GM13976 (cell line): ENCODE results near the gene PACRG.
"Not testable (repeated sequence)": the region's sequence is repeated elsewhere in the genome, so short reads cannot be mapped to it uniquely, and the experiment has no call there.

Experiments used
- DNase-seq: peaks from one replicate; pipeline ENCODE4 v3.0.0; 2012; ENCODE audit warnings: low spot score
- CTCF ChIP-seq: IDR thresholded peaks from 2 replicates; pipeline ENCODE4 v1.5.1; 2012; ENCODE audit warnings: borderline replicate concordance, mild to moderate bottlenecking; ENCODE audit not compliant: insufficient read depth; ENCODE audit errors: extremely low read depth, missing control alignments, control extremely low read depth
- in situ Hi-C: fragments of 300-500 bp; cut with MboI; formaldehyde crosslinking; loops from one replicate; pipeline ENCODE4 v1.12.0; 2022; ENCODE audit warnings: low sequenced_read_pairs, mixed read lengths, inconsistent platforms; ENCODE audit not compliant: unreplicated experiment

Gene PACRG

GRCh38 chr6:162973980-162974379 is 246.2 kb downstream of the PACRG start:
- in situ Hi-C loops: no loop called here
- DNase-seq: no peak
- TF ChIP-seq CTCF: no peak

- DNase-seq: no peak
- in situ Hi-C loops: no loop called here
- no peak for TF ChIP-seq CTCF
Observed at GRCh38 chr6:162974685-162975084, 246.9 kb downstream of the PACRG start.

- DNase-seq: no peak
- no peak for TF ChIP-seq CTCF
Observed at GRCh38 chr6:162976141-162976540, 248.4 kb downstream of the PACRG start.

GRCh38 chr6:162983234-162983633 is 255.5 kb downstream of the PACRG start:
- DNase-seq, in situ Hi-C loops: not testable (repeated sequence)

More at GRCh38 chr6:162976141-162976540, 248.4 kb downstream of the PACRG start:
- in situ Hi-C loops: no loop called here

- in situ Hi-C loops: no loop called here
- no peak for DNase-seq
- TF ChIP-seq CTCF: no peak
Observed at GRCh38 chr6:162998777-162999176, 271.0 kb downstream of the PACRG start.

- TF ChIP-seq CTCF: no peak
- in situ Hi-C loops: no loop called here
- no peak for DNase-seq
Observed at GRCh38 chr6:162999575-163000285, 272.0 kb downstream of the PACRG start.

GRCh38 chr6:163001330-163001729 is 273.6 kb downstream of the PACRG start:
- no peak for TF ChIP-seq CTCF
- in situ Hi-C loops: no loop called here
- peak; percentile 56 for DNase-seq
